Measurements from ENCODE around the gene VAT1. TPM values are rescaled to one million over a fixed set of nuclear protein-coding genes. Genes with fewer than 3 reads are reported as not detected.

VAT1 gene
- total and polyA plus RNA-seq, 9 of the 15 experiments (the other 6 are each of a cell fraction or from before 2014, with no cell fraction given): 29.4 to 153 (median 66.7) TPM

DNA sequence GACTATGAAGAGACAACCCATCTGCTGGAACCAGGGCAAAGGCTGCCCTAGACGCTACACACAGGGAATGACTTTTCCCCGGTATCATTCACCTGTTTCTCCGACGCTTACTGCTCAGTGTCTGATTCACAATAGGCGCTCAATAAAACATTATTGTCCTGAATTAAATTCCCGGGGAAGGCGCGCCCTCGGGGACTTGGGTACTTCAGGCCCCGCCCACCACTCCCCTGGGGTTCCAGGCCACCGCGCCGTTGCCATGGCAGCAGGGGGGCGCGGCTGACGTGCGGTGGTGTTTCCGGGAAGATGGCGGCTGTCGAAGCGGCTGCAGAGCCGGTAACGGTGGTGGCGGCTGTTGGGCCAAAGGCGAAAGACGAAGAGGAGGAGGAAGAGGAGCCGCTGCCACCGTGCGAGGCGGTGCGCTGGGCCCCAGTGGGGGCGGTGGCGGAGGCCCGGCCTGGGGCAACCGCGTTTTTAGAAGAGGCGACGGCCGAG, 41.9 kb downstream of the VAT1 start, which contains the start of gene RUNDC1 (continued):
- 0 out of 2 replicates have a peak, but pooled peaks have one; percentile 17 for TF ChIP-seq ZBTB9 (CRISPR knock-in tag; IDR thresholded peaks at IDR 0.05)
- 0 out of 2 replicates have a peak, but pooled peaks have one; percentile 28 for TF ChIP-seq NFRKB (IDR thresholded peaks at IDR 0.05; ENCODE audit: low read depth)
- TF ChIP-seq EP400 (IDR thresholded peaks at IDR 0.05): peak; percentile 12
- TF ChIP-seq RNF2 (IDR thresholded peaks at IDR 0.05): 0 out of 2 replicates have a peak, but pooled peaks have one; percentile 12
- TF ChIP-seq YY1 (IDR thresholded peaks at IDR 0.05; ENCODE audit: borderline replicate concordance in 1 of 3, control insufficient read depth in 1 of 3, extremely low read depth in 1 of 3, insufficient read depth in 3 of 3, insufficient read length in 1 of 3, insufficient replicate concordance in 2 of 3, low read depth in 1 of 3, low read length in 2 of 3): peak; percentile 77 to 97 (median 96)
- 0 out of 2 replicates have a peak, but pooled peaks have one; percentile 15 for TF ChIP-seq FOXJ2 (tag; IDR thresholded peaks at IDR 0.05)
- TF ChIP-seq SMAD4 (CRISPR knock-in tag; conservative IDR thresholded peaks at IDR 0.05): peak; percentile 59
- peak; percentile 41; the same call in 1 of the 2 replicates for TF ChIP-seq POLR2AphosphoS5 (IDR thresholded peaks at IDR 0.05; ENCODE audit: control insufficient read depth, insufficient read depth, low read depth, low read length)
- TF ChIP-seq ZFPM2 (CRISPR knock-in tag; IDR thresholded peaks at IDR 0.05): no peak
- TF ChIP-seq KLF13 (tag; IDR thresholded peaks at IDR 0.05; ENCODE audit: borderline replicate concordance, low read depth): peak; percentile 77
- TF ChIP-seq, protein P1, sequence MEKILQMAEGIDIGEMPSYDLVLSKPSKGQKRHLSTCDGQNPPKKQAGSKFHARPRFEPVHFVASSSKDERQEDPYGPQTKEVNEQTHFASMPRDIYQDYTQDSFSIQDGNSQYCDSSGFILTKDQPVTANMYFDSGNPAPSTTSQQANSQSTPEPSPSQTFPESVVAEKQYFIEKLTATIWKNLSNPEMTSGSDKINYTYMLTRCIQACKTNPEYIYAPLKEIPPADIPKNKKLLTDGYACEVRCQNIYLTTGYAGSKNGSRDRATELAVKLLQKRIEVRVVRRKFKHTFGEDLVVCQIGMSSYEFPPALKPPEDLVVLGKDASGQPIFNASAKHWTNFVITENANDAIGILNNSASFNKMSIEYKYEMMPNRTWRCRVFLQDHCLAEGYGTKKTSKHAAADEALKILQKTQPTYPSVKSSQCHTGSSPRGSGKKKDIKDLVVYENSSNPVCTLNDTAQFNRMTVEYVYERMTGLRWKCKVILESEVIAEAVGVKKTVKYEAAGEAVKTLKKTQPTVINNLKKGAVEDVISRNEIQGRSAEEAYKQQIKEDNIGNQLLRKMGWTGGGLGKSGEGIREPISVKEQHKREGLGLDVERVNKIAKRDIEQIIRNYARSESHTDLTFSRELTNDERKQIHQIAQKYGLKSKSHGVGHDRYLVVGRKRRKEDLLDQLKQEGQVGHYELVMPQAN (IDR thresholded peaks at IDR 0.05; ENCODE audit: borderline replicate concordance): peak; percentile 83; the same call in 1 of the 2 replicates
- TF ChIP-seq ZNF197 (CRISPR knock-in tag; IDR thresholded peaks at IDR 0.05; ENCODE audit: low read depth): no peak
- peak; percentile 52; the same call in 1 of the 2 replicates for TF ChIP-seq MYC (IDR thresholded peaks at IDR 0.05; ENCODE audit: low read depth, low read length)
- no peak for TF ChIP-seq MYC (CRISPR knock-in tag; IDR thresholded peaks at IDR 0.05; ENCODE audit: borderline replicate concordance, low read depth)
- TF ChIP-seq, protein P2, sequence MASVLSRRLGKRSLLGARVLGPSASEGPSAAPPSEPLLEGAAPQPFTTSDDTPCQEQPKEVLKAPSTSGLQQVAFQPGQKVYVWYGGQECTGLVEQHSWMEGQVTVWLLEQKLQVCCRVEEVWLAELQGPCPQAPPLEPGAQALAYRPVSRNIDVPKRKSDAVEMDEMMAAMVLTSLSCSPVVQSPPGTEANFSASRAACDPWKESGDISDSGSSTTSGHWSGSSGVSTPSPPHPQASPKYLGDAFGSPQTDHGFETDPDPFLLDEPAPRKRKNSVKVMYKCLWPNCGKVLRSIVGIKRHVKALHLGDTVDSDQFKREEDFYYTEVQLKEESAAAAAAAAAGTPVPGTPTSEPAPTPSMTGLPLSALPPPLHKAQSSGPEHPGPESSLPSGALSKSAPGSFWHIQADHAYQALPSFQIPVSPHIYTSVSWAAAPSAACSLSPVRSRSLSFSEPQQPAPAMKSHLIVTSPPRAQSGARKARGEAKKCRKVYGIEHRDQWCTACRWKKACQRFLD (CRISPR knock-in tag; IDR thresholded peaks at IDR 0.05): 0 out of 2 replicates have a peak, but pooled peaks have one; percentile 1
- TF ChIP-seq SAP30 (IDR thresholded peaks at IDR 0.05; ENCODE audit: borderline replicate concordance, insufficient read depth, low read depth, low read length, poor library complexity, severe bottlenecking): peak; percentile 80
- peak; percentile 93 for TF ChIP-seq ELF1 (tag; IDR thresholded peaks at IDR 0.05)
- peak; percentile 66 for TF ChIP-seq VEZF1 (CRISPR knock-in tag; IDR thresholded peaks at IDR 0.05)
- TF ChIP-seq SMAD1 (IDR thresholded peaks at IDR 0.05; ENCODE audit: low read depth, low read length, partially characterized antibody): peak; percentile 40

Measured in K562 (cell line).